Glutamatergic neuron (in vitro differentiated cells): ENCODE results near the gene PIWIL1. TPM values are rescaled to one million over a fixed set of nuclear protein-coding genes. Genes with fewer than 3 reads are reported as not detected.
A peak's percentile ranks its signal among the peaks of the same experiment; 100 is the strongest.

ENCODE experiments used
- DNase-seq: peaks from one replicate; pipeline ENCODE4 v3.0.0; 2022
- H3K27ac Mint-ChIP-seq: one replicate; pipeline ENCODE4 v1.8.0; 2020; ENCODE audit warnings: mild to moderate bottlenecking, mixed read lengths, inconsistent platforms; ENCODE audit not compliant: unreplicated experiment
- H3K27me3 Mint-ChIP-seq: one replicate; pipeline ENCODE4 v1.8.0; 2020; ENCODE audit warnings: mild to moderate bottlenecking, moderate library complexity, mixed read lengths, inconsistent platforms; ENCODE audit not compliant: unreplicated experiment
- H3K36me3 Mint-ChIP-seq: one replicate; pipeline ENCODE4 v1.8.0; 2020; ENCODE audit warnings: mild to moderate bottlenecking, mixed read lengths, inconsistent platforms; ENCODE audit not compliant: unreplicated experiment
- H3K4me1 Mint-ChIP-seq: one replicate; pipeline ENCODE4 v1.8.0; 2020; ENCODE audit warnings: mild to moderate bottlenecking, low read depth, mixed read lengths, inconsistent platforms; ENCODE audit not compliant: unreplicated experiment
- H3K4me3 Mint-ChIP-seq: one replicate; pipeline ENCODE4 v1.8.0; 2020; ENCODE audit warnings: mild to moderate bottlenecking, mixed read lengths, inconsistent platforms; ENCODE audit not compliant: unreplicated experiment
- H3K9me3 Mint-ChIP-seq: one replicate; pipeline ENCODE4 v1.8.0; 2020; ENCODE audit warnings: mild to moderate bottlenecking, moderate library complexity, mixed read lengths, inconsistent platforms; ENCODE audit not compliant: unreplicated experiment
- CTCF ChIP-seq: fragments of 200-600 bp; sonication (generic); IDR thresholded peaks from one replicate; pipeline ENCODE4 v1.5.0; 2021; ENCODE audit not compliant: partially characterized antibody, unreplicated experiment
- total RNA-seq: library from RNA; stranded (reverse); fragmentation: NEBNext Ultra II Directional; extraction: Animal tissue kit (Norgen Biotek cat#: 25700); gene quantifications from one replicate; pipeline ENCODE4 v1.2.1, GENCODE V29; 2021; ENCODE audit not compliant: unreplicated experiment

PIWIL1 gene
- total RNA-seq, 1 donor from 2014 or later = not detected

GRCh38 chr12:130398100-130398848 is 60.6 kb downstream of the PIWIL1 start:
- peaks cover 9% of the 10 kb centered on the region for H3K9me3 Mint-ChIP-seq
- no peak overlapping the region for H3K4me3 Mint-ChIP-seq
- no peak overlapping the region for H3K27ac Mint-ChIP-seq
- no peak for TF ChIP-seq CTCF
- no peaks in the 10 kb centered on the region for H3K4me1 Mint-ChIP-seq
- no peaks in the 10 kb centered on the region for H3K36me3 Mint-ChIP-seq
- no peak for DNase-seq
- H3K27me3 Mint-ChIP-seq = peaks cover 5% of the 10 kb centered on the region

DNA sequence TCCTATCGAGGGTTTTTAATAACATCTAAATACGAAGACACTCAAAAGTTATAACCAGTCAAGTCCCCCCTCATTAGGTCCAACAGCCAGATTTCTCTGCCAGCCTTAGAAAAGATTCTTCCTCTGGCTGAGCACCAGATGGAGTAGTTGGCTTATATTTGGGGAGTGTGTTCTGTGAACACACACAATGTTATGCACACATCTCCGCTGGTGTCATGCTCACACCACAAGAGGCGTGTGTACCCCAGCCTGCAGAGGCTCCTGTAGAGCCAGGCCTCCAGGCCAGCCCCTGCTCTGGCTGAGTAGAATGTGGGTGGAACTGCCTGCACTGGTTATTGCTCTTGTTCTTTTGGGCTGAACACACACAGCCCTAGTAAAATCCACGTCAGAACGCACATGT is 64.0 kb downstream of the PIWIL1 start:
- no peak overlapping the region for H3K27ac Mint-ChIP-seq
- no peaks in the 10 kb centered on the region for H3K27me3 Mint-ChIP-seq
- H3K4me3 Mint-ChIP-seq = no peak overlapping the region
- peaks cover 9% of the 10 kb centered on the region for H3K9me3 Mint-ChIP-seq
- H3K4me1 Mint-ChIP-seq = no peaks in the 10 kb centered on the region
- TF ChIP-seq CTCF = peak; percentile 10
- no peaks in the 10 kb centered on the region for H3K36me3 Mint-ChIP-seq
- DNase-seq = no peak

GRCh38 chr12:130405332-130405731 is 67.6 kb downstream of the PIWIL1 start:
- no peak for DNase-seq
- Mint-ChIP-seq H3K36me3 (no peaks in the 10 kb centered on the region), H3K4me1 (no peaks in the 10 kb centered on the region), H3K27me3 (no peaks in the 10 kb centered on the region), H3K4me3 (no peak overlapping the region), H3K9me3 (peaks cover 13% of the 10 kb centered on the region), H3K27ac (no peak overlapping the region)
- TF ChIP-seq CTCF = no peak

DNA sequence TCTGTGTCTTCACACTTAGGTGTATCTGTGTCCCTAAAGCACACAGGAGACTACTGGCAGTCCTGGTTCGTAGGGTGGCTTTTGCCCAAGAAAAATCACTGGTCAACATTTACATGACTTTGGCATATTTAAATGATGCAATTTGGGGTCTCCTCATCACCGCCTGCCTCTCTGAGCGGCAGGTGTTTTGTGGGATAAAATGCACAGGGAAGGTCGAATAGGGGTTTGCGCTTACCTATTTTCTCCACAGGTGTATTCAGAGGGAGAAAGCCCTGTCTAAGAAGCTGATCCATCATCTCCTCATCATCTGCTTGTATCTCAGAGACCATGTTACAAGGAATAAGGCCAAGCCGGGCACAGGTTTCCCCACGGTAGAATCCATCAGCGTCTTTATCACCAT is 74.7 kb downstream of the PIWIL1 start:
- H3K4me1 Mint-ChIP-seq = no peaks in the 10 kb centered on the region
- H3K9me3 Mint-ChIP-seq = peaks cover 7% of the 10 kb centered on the region

More for the DNA sequence above, 74.7 kb downstream of the PIWIL1 start:
- Mint-ChIP-seq H3K27me3 (peaks cover 6% of the 10 kb centered on the region), H3K27ac (no peak overlapping the region), H3K36me3 (peaks cover 5% of the 10 kb centered on the region), H3K4me3 (no peak overlapping the region)
- DNase-seq = no peak
- no peak for TF ChIP-seq CTCF
